Spleen (tissue), 7 donors: ENCODE data around the gene SUN1.

Experiments
- CTCF ChIP-seq, 11 experiments: fragments of 200-600 bp in 7 of 11; fragments of 450-650 bp in 4 of 11; sonication (generic) in 4 of 11; IDR thresholded peaks in 8 of 11; conservative IDR thresholded peaks in 3 of 11; 1 replicate in 7 of 11; 2 replicates in 4 of 11; pipeline versions ENCODE4 v1.4.0 to v1.8.0; 2016 to 2021; ENCODE audit warnings: antibody characterized with exemption in 11 of 11, inconsistent platforms in 4 of 11, mild to moderate bottlenecking in 1 of 11
- POLR2A ChIP-seq, 3 donors: fragments of 450-650 bp; IDR thresholded peaks; one replicate each; pipeline ENCODE4 v1.5.1; 2017; ENCODE audit warnings: antibody characterized with exemption in 3 of 3, mild to moderate bottlenecking in 1 of 3
- POLR2AphosphoS5 ChIP-seq, 3 donors: sonication (generic); formaldehyde crosslinking; IDR thresholded peaks; one replicate each; pipeline ENCODE4 v1.5.1; 2017; ENCODE audit warnings: antibody characterized with exemption in 3 of 3
- donor health status: DM: no; HTN: no; CAD: no; lungs with moderate emphysema.
- donor health status: DM: no; HTN: no; CAD: no.
- donor health status: DM: no; HTN: no; CAD: no.

GRCh38 chr7:881441-882234 lies 49.4 kb downstream of the SUN1 start:
- no peak for TF ChIP-seq CTCF (IDR thresholded peaks at IDR 0.05 in 8 of 11, conservative IDR thresholded peaks at IDR 0.05 in 3 of 11)
- TF ChIP-seq POLR2AphosphoS5 (IDR thresholded peaks at IDR 0.05): no peak
- no peak for TF ChIP-seq POLR2A (IDR thresholded peaks at IDR 0.05)
